Measurements from ENCODE around the gene FBXL19.

Gene FBXL19

GRCh38 chr16:30882429-30883310 is 40.7 kb upstream of the FBXL19 start:
- DNase-seq (ENCODE audit: low read depth) = no peak
- TF ChIP-seq CTCF (IDR thresholded peaks at IDR 0.05; ENCODE audit: insufficient read depth, low read depth, low read length, missing control alignments) = no peak
- no peak overlapping the region for H3K4me3 ChIP-seq (ENCODE audit: low read depth, low read length)

GRCh38 chr16:30884760-30885159 is 38.6 kb upstream of the FBXL19 start:
- no peak for TF ChIP-seq CTCF (IDR thresholded peaks at IDR 0.05; ENCODE audit: insufficient read depth, low read depth, low read length, missing control alignments)
- no peak overlapping the region for H3K4me3 ChIP-seq (ENCODE audit: low read depth, low read length)
- peak; percentile 53 for DNase-seq (ENCODE audit: low read depth)

- H3K4me3 ChIP-seq (ENCODE audit: low read depth, low read length) = no peak overlapping the region
- no peak for TF ChIP-seq CTCF (IDR thresholded peaks at IDR 0.05; ENCODE audit: insufficient read depth, low read depth, low read length, missing control alignments)
- no peak for DNase-seq (ENCODE audit: low read depth)
Observed at GRCh38 chr16:30885196-30885595, 38.2 kb upstream of the FBXL19 start.

GRCh38 chr16:30886145-30886544 is 37.2 kb upstream of the FBXL19 start:
- H3K4me3 ChIP-seq (ENCODE audit: low read depth, low read length) = no peak overlapping the region
- no peak for DNase-seq (ENCODE audit: low read depth)
- no peak for TF ChIP-seq CTCF (IDR thresholded peaks at IDR 0.05; ENCODE audit: insufficient read depth, low read depth, low read length, missing control alignments)

- TF ChIP-seq CTCF (IDR thresholded peaks at IDR 0.05; ENCODE audit: insufficient read depth, low read depth, low read length, missing control alignments) = no peak
- no peak for DNase-seq (ENCODE audit: low read depth)
- H3K4me3 ChIP-seq (ENCODE audit: low read depth, low read length) = no peak overlapping the region
Observed at GRCh38 chr16:30887927-30888326, 35.4 kb upstream of the FBXL19 start.

DNA sequence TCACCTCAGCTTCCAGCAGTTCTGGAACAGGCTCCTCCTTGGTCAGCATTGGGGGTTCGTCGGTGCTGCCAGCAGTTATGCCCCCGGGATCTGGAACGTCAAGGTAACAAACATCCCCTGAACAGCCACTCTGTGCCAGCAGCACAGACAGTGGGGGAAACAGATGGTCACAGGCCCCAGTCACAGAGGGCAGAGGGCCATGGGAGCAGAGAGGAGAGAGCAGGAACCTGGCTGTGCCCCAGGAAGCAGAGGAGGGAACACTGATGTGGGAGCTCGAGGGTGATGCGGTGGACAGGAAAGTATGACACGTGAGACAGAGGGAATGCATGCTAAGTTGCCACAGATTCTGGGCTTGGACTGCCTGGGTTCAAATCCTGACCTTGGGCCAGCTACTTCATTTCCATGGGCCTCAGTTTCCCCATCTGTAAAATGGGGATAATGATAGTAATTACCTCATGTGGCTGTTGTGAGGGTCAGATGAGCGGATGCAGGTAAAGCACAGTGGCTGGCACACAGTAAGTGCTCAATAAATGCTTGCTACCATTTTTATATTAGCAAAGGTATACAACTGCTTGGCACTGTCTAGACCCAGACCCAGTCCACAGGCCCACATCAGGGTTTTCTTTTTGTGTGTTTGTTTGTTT is 34.4 kb upstream of the FBXL19 start:
- no peak for DNase-seq (ENCODE audit: low read depth)
- no peak for TF ChIP-seq CTCF (IDR thresholded peaks at IDR 0.05; ENCODE audit: insufficient read depth, low read depth, low read length, missing control alignments)
- H3K4me3 ChIP-seq (ENCODE audit: low read depth, low read length) = no peak overlapping the region

All from GM12865 (cell line).